NK-92 (cell line): ENCODE results near the gene ZCWPW1.
"Not testable (repeated sequence)": the region's sequence is repeated elsewhere in the genome, so short reads cannot be mapped to it uniquely, and the experiment has no call there.

Source experiments
- DNase-seq: peaks from one replicate; lab custom pipeline; 2025; ENCODE audit not compliant: unreplicated experiment; lab: John Stamatoyannopoulos, UW

Gene ZCWPW1

GRCh38 chr7:100401811-100402210, 26.7 kb downstream of the ZCWPW1 start:
- no peak for DNase-seq

- DNase-seq: no peak
Measured at GRCh38 chr7:100400656-100401055, 27.8 kb downstream of the ZCWPW1 start.

GRCh38 chr7:100400041-100400440, 28.5 kb downstream of the ZCWPW1 start:
- no peak for DNase-seq

- DNase-seq: no peak
Measured at GRCh38 chr7:100398239-100398638, 30.3 kb downstream of the ZCWPW1 start.

GRCh38 chr7:100397315-100398081, 31.0 kb downstream of the ZCWPW1 start:
- DNase-seq: no peak

- DNase-seq: no peak
Measured at GRCh38 chr7:100396421-100396982, 32.0 kb downstream of the ZCWPW1 start.

GRCh38 chr7:100394077-100394476, 34.4 kb downstream of the ZCWPW1 start:
- no peak for DNase-seq

- no peak for DNase-seq
Measured at GRCh38 chr7:100393233-100393905, 35.1 kb downstream of the ZCWPW1 start.

- no peak for DNase-seq
Measured at GRCh38 chr7:100390286-100391009, 38.1 kb downstream of the ZCWPW1 start.

- no peak for DNase-seq
Measured at GRCh38 chr7:100389437-100390088, 38.9 kb downstream of the ZCWPW1 start.

GRCh38 chr7:100387695-100388094, 40.8 kb downstream of the ZCWPW1 start:
- no peak for DNase-seq

- no peak for DNase-seq
Measured at GRCh38 chr7:100386940-100387339, 41.6 kb downstream of the ZCWPW1 start.

GRCh38 chr7:100384628-100385294, 43.7 kb downstream of the ZCWPW1 start:
- DNase-seq: no peak

GRCh38 chr7:100382234-100382853, 46.2 kb downstream of the ZCWPW1 start:
- DNase-seq: not testable (repeated sequence)

GRCh38 chr7:100381531-100382233, 46.8 kb downstream of the ZCWPW1 start:
- DNase-seq: not testable (repeated sequence)

- no peak for DNase-seq
Measured at GRCh38 chr7:100380196-100380595, 48.3 kb downstream of the ZCWPW1 start.

- DNase-seq: no peak
Measured at GRCh38 chr7:100378114-100378755, 50.3 kb downstream of the ZCWPW1 start.

GRCh38 chr7:100376066-100376465, 52.4 kb downstream of the ZCWPW1 start:
- DNase-seq: no peak

- no peak for DNase-seq
Measured at GRCh38 chr7:100374601-100375000, 53.9 kb downstream of the ZCWPW1 start.
